PC-3 (cell line): ENCODE data around the gene EMID1. TPM values are rescaled to one million over a fixed set of nuclear protein-coding genes. Genes with fewer than 3 reads are reported as not detected.

Source experiments
- ATAC-seq: fragments of 200-7000 bp; cut with Tn5 transposase; 2 replicates; pipeline ENCODE4 v1.9.1; 2020; ENCODE audit warnings: mild to moderate bottlenecking, moderate library complexity
- BruUV-seq: library from RNA; stranded (reverse); fragments of 400-500 nt; replicated peaks from 2 replicates; lab custom pipeline; 2021; lab: Mats Ljungman, UMichigan
- CTCF ChIA-PET: fragments of 300-600 bp; sonication (Branson Sonifier 250); formaldehyde crosslinking; loops from one replicate; lab custom pipeline; 2022; ENCODE audit warnings: antibody characterized with exemption; lab: Charles Lee
- POLR2A ChIA-PET: fragments of 300-600 bp; sonication (Branson Sonifier 250); formaldehyde crosslinking; loops from one replicate; lab custom pipeline; 2022; ENCODE audit warnings: antibody characterized with exemption; ENCODE audit not compliant: unreplicated experiment; lab: Charles Lee
- DNase-seq: peaks from one replicate; pipeline ENCODE4 v3.0.0-alpha.2; 2015
- H2AFZ ChIP-seq: fragments of 300-600 bp; sonication (generic); 2 replicates; pipeline ENCODE4 v1.6.0; 2016; ENCODE audit warnings: antibody characterized with exemption, low read length
- H3F3A ChIP-seq: fragments of 300-600 bp; sonication (generic); one replicate; pipeline ENCODE4 v1.6.0; 2017; ENCODE audit warnings: antibody characterized with exemption, low read length, control low read depth, mild to moderate bottlenecking; ENCODE audit not compliant: unreplicated experiment
- H3K27ac ChIP-seq: fragments of 300-600 bp; sonication (generic); 2 replicates; pipeline ENCODE4 v1.5.1; 2016; ENCODE audit warnings: mild to moderate bottlenecking, low read length
- H3K27me3 ChIP-seq: fragments of 300-600 bp; sonication (generic); 2 replicates; pipeline ENCODE4 v1.6.1; 2016; ENCODE audit warnings: low read length, mixed read lengths
- H3K36me3 ChIP-seq: fragments of 300-600 bp; sonication (generic); 2 replicates; pipeline ENCODE4 v1.6.1; 2016; ENCODE audit warnings: low read depth, mixed run types, low read length, mixed read lengths
- H3K4me1 ChIP-seq: fragments of 300-600 bp; sonication (generic); 2 replicates; pipeline ENCODE4 v1.5.1; 2016; ENCODE audit warnings: low read length; ENCODE audit not compliant: insufficient read depth
- H3K4me2 ChIP-seq: fragments of 300-600 bp; sonication (generic); 2 replicates; pipeline ENCODE4 v1.6.0; 2016; ENCODE audit warnings: low read length
- H3K4me3 ChIP-seq: fragments of 300-600 bp; sonication (generic); 2 replicates; pipeline ENCODE4 v1.5.1; 2016; ENCODE audit warnings: mild to moderate bottlenecking, low read length, mixed read lengths
- H3K79me2 ChIP-seq: fragments of 300-600 bp; sonication (generic); 2 replicates; pipeline ENCODE4 v1.6.1; 2017; ENCODE audit warnings: low read length, mixed read lengths
- H3K9ac ChIP-seq: fragments of 300-600 bp; sonication (generic); 2 replicates; pipeline ENCODE4 v1.6.0; 2016; ENCODE audit warnings: mild to moderate bottlenecking, low read length
- H3K9me2 ChIP-seq: fragments of 300-600 bp; sonication (generic); replicated peaks from 2 replicates; pipeline ENCODE4 v1.6.1; 2016; ENCODE audit warnings: mixed run types, low read length, mixed read lengths
- H3K9me3 ChIP-seq: fragments of 300-600 bp; sonication (generic); 2 replicates; pipeline ENCODE4 v1.6.1; 2016; ENCODE audit warnings: low read length, mixed read lengths
- H4K20me1 ChIP-seq: fragments of 300-600 bp; sonication (generic); 2 replicates; pipeline ENCODE4 v1.6.1; 2016; ENCODE audit warnings: low read length, mixed read lengths
- EZH2 ChIP-seq: fragments of 300-600 bp; sonication (generic); IDR thresholded peaks from one replicate; pipeline ENCODE4 v1.6.1; 2017; ENCODE audit warnings: antibody characterized with exemption, mild to moderate bottlenecking, low read length; ENCODE audit not compliant: unreplicated experiment
- EZH2phosphoT487 ChIP-seq: fragments of 300-600 bp; sonication (generic); IDR thresholded peaks from 2 replicates; pipeline ENCODE4 v1.6.1; 2018; ENCODE audit warnings: mild to moderate bottlenecking, antibody characterized with exemption, low read length, borderline replicate concordance
- intact Hi-C: fragments of 100-400 bp; cut with micrococcal nuclease; formaldehyde crosslinking; loops from 2 replicates; pipeline ENCODE4 v1.9.0; 2023
- total RNA-seq: library from RNA; depleted of rRNA; stranded (reverse); fragments of >200 nt; gene quantifications from 2 replicates; pipeline ENCODE4 v1.2.3, GENCODE V29; 2014
- TF ChIP-seq, protein P1 (sequence below): fragments of 300-600 bp; sonication (generic); conservative IDR thresholded peaks from 2 replicates; pipeline ENCODE4 v1.5.1; 2017; ENCODE audit warnings: antibody characterized with exemption, low read depth, mild to moderate bottlenecking, low read length

The EMID1 gene
- total RNA-seq, 1 experiment from 2014 or later: 1.2 TPM

DNA sequence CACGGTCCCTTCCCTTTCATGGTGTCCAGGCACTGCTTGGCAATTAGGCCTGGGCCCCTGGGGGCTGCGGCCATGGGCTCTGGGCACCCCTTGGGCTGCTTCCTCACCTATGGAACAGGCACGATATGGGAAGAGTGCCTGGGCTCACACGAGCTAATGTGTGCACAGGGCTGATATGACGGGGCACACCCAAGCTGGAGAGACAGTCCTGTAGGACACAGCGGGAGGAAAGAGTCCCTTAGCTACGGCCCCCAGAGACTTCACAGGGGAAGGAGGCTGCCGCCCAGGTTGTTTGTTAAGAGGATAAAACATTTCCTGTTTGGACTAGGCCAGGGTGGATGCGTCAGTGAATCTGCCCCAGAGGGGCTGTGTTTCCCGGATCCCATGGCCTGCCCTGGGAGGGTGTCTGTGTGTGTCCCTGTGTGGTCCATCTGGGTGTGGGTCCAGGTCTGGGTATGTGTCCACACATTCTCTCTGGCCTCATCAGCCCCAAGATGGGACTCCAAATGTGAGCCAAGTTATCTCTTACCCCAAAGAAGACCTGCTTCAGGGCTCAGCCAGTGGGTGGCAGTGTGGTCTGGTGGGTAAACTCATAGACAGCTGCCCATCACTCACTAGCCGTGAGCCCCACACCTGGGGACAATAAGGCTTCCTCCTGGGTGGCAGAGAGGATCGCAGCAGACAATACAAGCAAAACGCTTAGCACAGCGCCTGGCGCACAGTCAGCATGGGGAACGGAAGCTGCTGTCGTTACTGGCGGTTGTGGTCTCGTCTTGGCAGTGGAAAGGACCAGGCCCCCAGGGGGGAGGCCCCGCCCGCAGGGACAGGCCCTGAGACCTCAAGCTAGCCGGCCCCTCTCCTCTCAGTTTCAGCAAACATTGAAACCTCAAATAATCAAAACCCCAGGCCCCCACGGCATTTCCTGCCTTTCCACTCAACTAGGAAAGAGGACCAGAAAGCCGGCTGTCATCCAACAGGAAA is 3.2 kb upstream of the EMID1 start:
- no peaks in the 10 kb centered on the region for H3K36me3 ChIP-seq
- no peak overlapping the region for H2AFZ ChIP-seq
- no peak overlapping the region for H3K4me2 ChIP-seq
- intact Hi-C loops: loop anchor here (2.0 kb wide), 1 partner anchor 42 kb away; no protein-coding TSS in a partner anchor
- ATAC-seq (peak; percentile 33; the same call in 1 of the 2 replicates), DNase-seq (peak; percentile 31)
- CTCF ChIA-PET: interaction anchor here (0.6 to 2.1 kb wide), 2 partner anchors 23 to 43 kb away, joined by 4 to 6 read pairs; no protein-coding TSS in a partner anchor
- H3K9me3 ChIP-seq: no peaks in the 10 kb centered on the region
- TF ChIP-seq, protein P1, sequence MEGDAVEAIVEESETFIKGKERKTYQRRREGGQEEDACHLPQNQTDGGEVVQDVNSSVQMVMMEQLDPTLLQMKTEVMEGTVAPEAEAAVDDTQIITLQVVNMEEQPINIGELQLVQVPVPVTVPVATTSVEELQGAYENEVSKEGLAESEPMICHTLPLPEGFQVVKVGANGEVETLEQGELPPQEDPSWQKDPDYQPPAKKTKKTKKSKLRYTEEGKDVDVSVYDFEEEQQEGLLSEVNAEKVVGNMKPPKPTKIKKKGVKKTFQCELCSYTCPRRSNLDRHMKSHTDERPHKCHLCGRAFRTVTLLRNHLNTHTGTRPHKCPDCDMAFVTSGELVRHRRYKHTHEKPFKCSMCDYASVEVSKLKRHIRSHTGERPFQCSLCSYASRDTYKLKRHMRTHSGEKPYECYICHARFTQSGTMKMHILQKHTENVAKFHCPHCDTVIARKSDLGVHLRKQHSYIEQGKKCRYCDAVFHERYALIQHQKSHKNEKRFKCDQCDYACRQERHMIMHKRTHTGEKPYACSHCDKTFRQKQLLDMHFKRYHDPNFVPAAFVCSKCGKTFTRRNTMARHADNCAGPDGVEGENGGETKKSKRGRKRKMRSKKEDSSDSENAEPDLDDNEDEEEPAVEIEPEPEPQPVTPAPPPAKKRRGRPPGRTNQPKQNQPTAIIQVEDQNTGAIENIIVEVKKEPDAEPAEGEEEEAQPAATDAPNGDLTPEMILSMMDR: peak; percentile 63
- TF ChIP-seq EZH2 (no peak), EZH2phosphoT487 (no peak)
- H3K27me3 ChIP-seq: no peaks in the 10 kb centered on the region
- no peak overlapping the region for H3K9ac ChIP-seq
- H3K9me2 ChIP-seq: no peaks in the 10 kb centered on the region
- no peaks in the 10 kb centered on the region for H3F3A ChIP-seq
- H3K4me1 ChIP-seq: no peaks in the 10 kb centered on the region
- POLR2A ChIA-PET: no interaction called here
- H3K27ac ChIP-seq: no peak overlapping the region
- no peak overlapping the region for H3K4me3 ChIP-seq
- BruUV-seq: no TSS peak
- no peaks in the 10 kb centered on the region for H4K20me1 ChIP-seq
- H3K79me2 ChIP-seq: no peaks in the 10 kb centered on the region

DNA sequence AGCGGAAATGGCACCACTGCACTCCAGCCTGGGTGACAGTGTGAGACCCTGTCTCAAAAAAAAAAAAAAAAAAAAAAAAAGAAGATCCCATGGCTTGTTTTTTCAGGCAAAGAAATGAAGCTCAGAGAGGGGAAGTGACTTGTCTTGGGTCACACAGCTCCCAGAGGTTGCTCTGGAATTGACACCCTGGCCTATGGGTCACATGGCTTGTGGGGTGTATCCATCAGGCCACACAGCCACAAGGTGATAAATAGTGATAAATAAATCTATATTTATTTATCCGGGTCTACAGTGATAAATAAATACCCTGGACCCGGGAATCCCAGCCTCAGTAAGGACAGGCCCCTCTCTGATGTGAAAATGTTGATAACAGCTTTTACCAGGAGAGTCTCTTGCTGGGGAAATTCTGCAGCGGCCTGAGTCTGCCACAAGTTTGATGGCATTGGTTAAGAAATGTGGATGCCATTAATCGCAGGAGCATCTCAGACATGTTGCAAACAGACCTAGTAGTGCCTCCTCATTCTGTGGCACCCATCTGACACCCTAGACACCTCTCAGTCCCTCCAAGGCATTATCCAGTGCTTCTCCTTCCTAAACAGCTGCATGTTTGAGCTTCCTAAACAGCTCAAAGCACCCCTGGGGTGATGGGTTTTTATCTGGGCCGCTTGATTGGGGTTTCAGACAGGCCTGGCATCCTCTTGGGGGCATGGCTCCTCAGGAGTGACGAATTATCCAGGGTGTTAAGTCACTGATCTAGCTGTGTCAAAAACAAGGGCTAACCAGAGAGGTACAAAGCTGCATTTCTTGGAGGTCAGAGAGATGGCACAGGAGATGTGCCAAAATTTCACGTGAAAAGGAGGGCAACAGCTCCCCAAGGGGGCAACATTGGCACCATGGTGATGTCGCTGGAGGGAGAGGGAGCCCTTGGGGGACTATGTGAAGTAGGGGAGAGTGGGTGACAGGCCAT is 1.9 kb upstream of the EMID1 start:
- BruUV-seq: no TSS peak
- ChIA-PET CTCF (interaction anchor here (0.6 kb wide), 1 partner anchor 22 kb away, joined by 4 read pairs; no protein-coding TSS in a partner anchor), POLR2A (no interaction called here)
- no peak for TF ChIP-seq EZH2phosphoT487
- no peak for TF ChIP-seq EZH2
- Histone ChIP-seq H3K4me3 (no peak overlapping the region), H3K36me3 (no peaks in the 10 kb centered on the region), H2AFZ (no peak overlapping the region), H3K4me2 (no peak overlapping the region), H4K20me1 (no peaks in the 10 kb centered on the region), H3K9ac (no peak overlapping the region), H3K9me2 (no peaks in the 10 kb centered on the region), H3F3A (no peaks in the 10 kb centered on the region), H3K27me3 (no peaks in the 10 kb centered on the region), H3K9me3 (no peaks in the 10 kb centered on the region), H3K79me2 (no peaks in the 10 kb centered on the region), H3K27ac (no peak overlapping the region), H3K4me1 (no peaks in the 10 kb centered on the region)
- DNase-seq: no peak
- intact Hi-C loops: loop anchor here (2.0 kb wide), 1 partner anchor 41 kb away; no protein-coding TSS in a partner anchor
- ATAC-seq: no peak
